GM12878 (cell line): ENCODE results near the gene CSAD. TPM values are rescaled to one million over a fixed set of nuclear protein-coding genes. Genes with fewer than 3 reads are reported as not detected.

Experiments
- ATAC-seq: fragments of 200-7000 bp; cut with Tn5 transposase; 3 replicates; pipeline ENCODE4 v1.9.1; 2020; ENCODE audit warnings: mild to moderate bottlenecking, moderate library complexity
- BruUV-seq: library from RNA; stranded (reverse); fragments of 400-500 nt; replicated peaks from 2 replicates; lab custom pipeline; 2021; lab: Mats Ljungman, UMichigan
- CTCF ChIA-PET: fragments of 300-600 bp; sonication (Branson Sonifier 250); formaldehyde crosslinking; extraction: SDS; loops from one replicate; lab custom pipeline; 2021; ENCODE audit warnings: inconsistent platforms; lab: Yijun Ruan, JAX
- POLR2A ChIA-PET: fragments of 350-600 bp; formaldehyde crosslinking; extraction: SDS; loops from one replicate; lab custom pipeline; 2021; ENCODE audit warnings: inconsistent platforms; lab: Charles Lee
- RAD21 ChIA-PET: fragments of 300-600 bp; sonication (Branson Sonifier 250); formaldehyde crosslinking; loops from one replicate; lab custom pipeline; 2023; ENCODE audit warnings: antibody characterized with exemption; ENCODE audit not compliant: unreplicated experiment; lab: Charles Lee
- SMC1A ChIA-PET: fragments of 300-600 bp; sonication (Branson Sonifier 250); formaldehyde crosslinking; loops from one replicate; lab custom pipeline; 2023; ENCODE audit not compliant: unreplicated experiment, uncharacterized antibody; lab: Charles Lee
- DNase-seq: peaks from one replicate; pipeline ENCODE4 v3.0.0-alpha.2; 2011; ENCODE audit warnings: low read depth, low spot score
- FAIRE-seq: peaks from 3 replicates; lab custom pipeline; 2011; peaks lifted over from hg19 to GRCh38; lab: Jason Lieb, UNC
- H2AFZ ChIP-seq: 2 replicates; pipeline ENCODE4 v1.6.0; 2011; ENCODE audit warnings: low read depth, low read length, control low read depth; ENCODE audit not compliant: control insufficient read depth
- H3K27ac ChIP-seq: 2 replicates; pipeline ENCODE4 v1.5.1; 2011; ENCODE audit warnings: control low read depth; ENCODE audit not compliant: control insufficient read depth, insufficient read depth
- H3K27me3 ChIP-seq, 2 experiments: replicated peaks in 1 of 2; 2 replicates each; pipeline versions ENCODE4 v1.6.0 to v1.6.1; 2011; ENCODE audit warnings: low read length in 1 of 2; ENCODE audit not compliant: control insufficient read depth in 2 of 2, insufficient read depth in 2 of 2
- H3K36me3 ChIP-seq, 2 experiments: 2 replicates each; pipeline ENCODE4 v1.5.1; 2011; ENCODE audit warnings: low read length in 1 of 2; ENCODE audit not compliant: control insufficient read depth in 2 of 2, insufficient read depth in 2 of 2
- H3K4me1 ChIP-seq: 2 replicates; pipeline ENCODE4 v1.6.1; 2011; ENCODE audit warnings: mild to moderate bottlenecking, low read length, moderate library complexity, mixed read lengths; ENCODE audit not compliant: control insufficient read depth, insufficient read depth
- H3K4me2 ChIP-seq: 2 replicates; pipeline ENCODE4 v1.6.0; 2011; ENCODE audit warnings: control low read depth; ENCODE audit not compliant: control insufficient read depth, insufficient read depth
- H3K4me3 ChIP-seq: fragments of 200-600 bp; sonication (generic); 2 replicates; pipeline ENCODE4 v1.5.1; 2016
- H3K79me2 ChIP-seq: 2 replicates; pipeline ENCODE4 v1.6.0; 2011; ENCODE audit warnings: low read length; ENCODE audit not compliant: control insufficient read depth, insufficient read depth
- H3K9ac ChIP-seq: 2 replicates; pipeline ENCODE4 v1.8.0; 2011; ENCODE audit warnings: low read length, control low read depth, mixed read lengths; ENCODE audit not compliant: control insufficient read depth, insufficient read depth
- H3K9me3 ChIP-seq: replicated peaks from 3 replicates; pipeline ENCODE4 v1.5.1; 2011; ENCODE audit warnings: mild to moderate bottlenecking, low read length; ENCODE audit not compliant: control insufficient read depth, insufficient read depth
- H4K20me1 ChIP-seq: 2 replicates; pipeline ENCODE4 v1.6.0; 2011; ENCODE audit not compliant: control insufficient read depth, insufficient read depth
- BMI1 ChIP-seq: fragments of 450-650 bp; IDR thresholded peaks from 2 replicates; pipeline ENCODE4 v1.6.1; 2016; ENCODE audit warnings: mild to moderate bottlenecking, moderate library complexity, borderline replicate concordance
- CEBPB ChIP-seq, 2 experiments: fragments of 150-350 bp in 1 of 2; IDR thresholded peaks; 2 replicates each; pipeline ENCODE4 v1.6.1; 2012 to 2014; ENCODE audit warnings: low read depth in 2 of 2, low read length in 2 of 2, borderline replicate concordance in 1 of 2, inconsistent platforms in 1 of 2
- CEBPZ ChIP-seq: fragments of 150-350 bp; IDR thresholded peaks from 2 replicates; pipeline ENCODE4 v1.6.1; 2016; ENCODE audit warnings: low read depth, low read length
- NBN ChIP-seq: fragments of 450-650 bp; IDR thresholded peaks from 2 replicates; pipeline ENCODE4 v1.6.1; 2016
- NR2C2 ChIP-seq: IDR thresholded peaks from 2 replicates; pipeline ENCODE4 v1.6.1; 2011; ENCODE audit warnings: borderline replicate concordance, low read depth; ENCODE audit not compliant: control insufficient read depth, insufficient read length
- WGBS: methylation state at CpG from one replicate; pipeline ENCODE4 v1.1.6; 2016; ENCODE audit warnings: low lambda C conversion rate; ENCODE audit not compliant: insufficient replicate concordance, insufficient coverage; ENCODE audit errors: missing lambda C conversion rate; 5-methylcytosine and 5-hydroxymethylcytosine counted together
- in situ Hi-C: fragments of 300-500 bp; cut with MboI; formaldehyde crosslinking; loops from 9 replicates; pipeline ENCODE4 v1.14.3; 2018; ENCODE audit warnings: mixed read lengths
- intact Hi-C: fragments of 100-400 bp; cut with micrococcal nuclease; formaldehyde crosslinking; loops from one replicate; pipeline ENCODE4 v1.14.2; 2022; ENCODE audit not compliant: unreplicated experiment
- polyA plus RNA-seq, 11 experiments: library from polyadenylated mRNA; depleted of rRNA in 4 of 11; unstranded in 6 of 11; stranded (reverse) in 5 of 11; fragments of >200 nt; fragmentation: Nextera tagmentation in 4 of 11; fragmentation: Illumina TruSeq in 1 of 11; extraction: Ambion mirVana in 4 of 11; extraction: Trizol in 1 of 11; gene quantifications; 1 replicate in 1 of 11; 2 replicates in 10 of 11; pipeline versions ENCODE4 v1.2.1 to v1.2.3, GENCODE V29; 2011 to 2016; ENCODE audit warnings: inconsistent platforms in 2 of 11, missing spikeins in 2 of 11, low read depth in 1 of 11
- total RNA-seq, 4 experiments: library from RNA; depleted of rRNA in 3 of 4; stranded (reverse); fragments of >200 nt in 3 of 4; fragmentation: Illumina TruSeq in 1 of 4; extraction: Trizol in 1 of 4; gene quantifications; 2 replicates each; pipeline versions ENCODE4 v1.2.1 to v1.2.3, GENCODE V29; 2013 to 2021

Gene CSAD
- total and polyA plus RNA-seq, 10 of the 15 experiments (the other 5 are each of a cell fraction or from before 2014, with no cell fraction given), result 1.1 to 20.4 (median 6.2) TPM

GRCh38 chr12:53181935-53182334 is 1.2 kb upstream of the CSAD start:
- H3K4me3 ChIP-seq, result peak overlapping the region; percentile 78
- whole genome bisulfite sequencing, result 100% methylated on average over 2 of the region's 2 CpGs
- no peaks in the 10 kb centered on the region for H3K27me3 ChIP-seq
- H3K4me2 ChIP-seq, result peak overlapping the region; percentile 35
- DNase-seq (no peak), ATAC-seq (no peak), FAIRE-seq (no peak)
- intact Hi-C loops (loop anchor here (2.0 kb wide), 2 partner anchors 19 to 23 kb away; no protein-coding TSS in a partner anchor), in situ Hi-C loops (no loop called here)
- ChIA-PET CTCF (interaction anchor here (1.2 to 6.0 kb wide), 15 partner anchors 8 to 170 kb away, joined by 3 to 54 read pairs (median 8); partner anchors contain the start of genes ESPL1, ITGB7 and MYG1), SMC1A (interaction anchor here (0.5 to 5.6 kb wide), 14 partner anchors 10 to 116 kb away, joined by 3 to 39 read pairs (median 4); a partner anchor contains a TSS), POLR2A (interaction anchor here (0.6 to 4.3 kb wide), 6 partner anchors 18 to 116 kb away, joined by 3 to 48 read pairs (median 16); partner anchors contain the start of genes ESPL1 and ITGB7), RAD21 (interaction anchor here (1.0 to 4.1 kb wide), 9 partner anchors 13 to 86 kb away, joined by 4 to 36 read pairs (median 9); partner anchors contain the start of genes ESPL1 and ITGB7)
- H3K9ac ChIP-seq, result no peak overlapping the region
- no peaks in the 10 kb centered on the region for H3K9me3 ChIP-seq
- H3K79me2 ChIP-seq, result peaks cover 22% of the 10 kb centered on the region
- H3K4me1 ChIP-seq, result peaks cover 5% of the 10 kb centered on the region; the same call in 1 of the 2 replicates
- H4K20me1 ChIP-seq, result no peaks in the 10 kb centered on the region
- peaks cover 2 to 6% of the 10 kb centered on the region in 2 experiments; a peak in 3 of 4 replicates for H3K36me3 ChIP-seq
- no peak for TF ChIP-seq NR2C2
- TF ChIP-seq BMI1, result no peak
- TF ChIP-seq CEBPB (IDR thresholded peaks at IDR 0.05; ENCODE audit: borderline replicate concordance in 1 of 2, low read depth in 2 of 2, low read length in 2 of 2), result no peak
- TF ChIP-seq NBN, result no peak
- no peak for TF ChIP-seq CEBPZ
- H3K27ac ChIP-seq, result no peak overlapping the region
- no TSS peak for BruUV-seq
- H2AFZ ChIP-seq, result no peak overlapping the region
